Adipocyte (in vitro differentiated cells): ENCODE measurements around the gene DRAM1.

Source experiments
- DNase-seq: peaks from one replicate; pipeline ENCODE4 v3.0.0-alpha.2; 2015; ENCODE audit warnings: low read depth
- H3K27me3 ChIP-seq: replicated peaks from 2 replicates; pipeline ENCODE4 v1.7.0; 2013; ENCODE audit warnings: mild to moderate bottlenecking, low read length, moderate library complexity; ENCODE audit not compliant: control insufficient read depth, insufficient read depth
- H3K36me3 ChIP-seq: 2 replicates; pipeline ENCODE4 v1.7.0; 2013; ENCODE audit warnings: low read length, mild to moderate bottlenecking, moderate library complexity; ENCODE audit not compliant: control insufficient read depth, insufficient read depth, severe bottlenecking
- H3K4me1 ChIP-seq: 2 replicates; pipeline ENCODE4 v1.7.0; 2013; ENCODE audit warnings: mild to moderate bottlenecking, low read length, moderate library complexity; ENCODE audit not compliant: control insufficient read depth, insufficient read depth
- H3K4me3 ChIP-seq: 2 replicates; pipeline ENCODE4 v1.7.0; 2013; ENCODE audit warnings: mild to moderate bottlenecking, low read length, moderate library complexity
- H3K9ac ChIP-seq: 2 replicates; pipeline ENCODE4 v1.7.0; 2013; ENCODE audit warnings: mild to moderate bottlenecking, low read length, moderate library complexity
- H3K9me3 ChIP-seq: 2 replicates; pipeline ENCODE4 v1.7.0; 2013; ENCODE audit warnings: mild to moderate bottlenecking, low read length, moderate library complexity; ENCODE audit not compliant: control insufficient read depth

Gene DRAM1

GRCh38 chr12:101876861-101877805, at the start of gene DRAM1:
Gene DRAM1, plus strand, starts transcription at chr12:101877580. Its CDS starts 210 bp downstream, at chr12:101877790.
- DNase-seq: peak; percentile 98
- no peaks in the 10 kb centered on the region for H3K27me3 ChIP-seq
- peak within 1 kb of the TSS; percentile 94 for H3K9ac ChIP-seq
- H3K36me3 ChIP-seq: no peaks in the 10 kb centered on the region
- peak within 1 kb of the TSS; percentile 97 for H3K4me3 ChIP-seq
- H3K4me1 ChIP-seq: peaks cover 4% of the 10 kb centered on the region
- H3K9me3 ChIP-seq: no peaks in the 10 kb centered on the region

- H3K9me3 ChIP-seq: no peaks in the 10 kb centered on the region
- no peaks in the 10 kb centered on the region for H3K27me3 ChIP-seq
- DNase-seq: no peak
- no peak overlapping the region for H3K4me3 ChIP-seq
- peaks cover 14% of the 10 kb centered on the region for H3K4me1 ChIP-seq
- H3K36me3 ChIP-seq: no peaks in the 10 kb centered on the region
- H3K9ac ChIP-seq: no peak overlapping the region
These were observed 48.8 kb upstream of the DRAM1 start for GRCh38 chr12:101828463-101829196.

GRCh38 chr12:101829639-101830366, 47.6 kb upstream of the DRAM1 start:
- no peaks in the 10 kb centered on the region for H3K27me3 ChIP-seq
- H3K4me3 ChIP-seq: peak overlapping the region; percentile 89
- H3K4me1 ChIP-seq: peaks cover 10% of the 10 kb centered on the region
- no peaks in the 10 kb centered on the region for H3K9me3 ChIP-seq
- DNase-seq: peak; percentile 37
- H3K9ac ChIP-seq: peak overlapping the region; percentile 92
- no peaks in the 10 kb centered on the region for H3K36me3 ChIP-seq

GRCh38 chr12:101830367-101831325, 46.7 kb upstream of the DRAM1 start, which contains the start of gene GNPTAB:
Gene GNPTAB, minus strand, starts transcription at chr12:101830959. Its CDS starts 284 bp downstream, at chr12:101830675.
- peaks cover 10% of the 10 kb centered on the region for H3K4me1 ChIP-seq
- H3K4me3 ChIP-seq: peak within 1 kb of the TSS; percentile 89
- H3K9ac ChIP-seq: peak within 1 kb of the TSS; percentile 92
- H3K27me3 ChIP-seq: no peaks in the 10 kb centered on the region
- H3K36me3 ChIP-seq: no peaks in the 10 kb centered on the region
- no peaks in the 10 kb centered on the region for H3K9me3 ChIP-seq
- peak; percentile 96 for DNase-seq

GRCh38 chr12:101832030-101832429, 45.4 kb upstream of the DRAM1 start:
- Histone ChIP-seq H3K4me3 (no peak overlapping the region), H3K9ac (no peak overlapping the region), H3K4me1 (peaks cover 10% of the 10 kb centered on the region), H3K36me3 (no peaks in the 10 kb centered on the region), H3K27me3 (no peaks in the 10 kb centered on the region), H3K9me3 (no peaks in the 10 kb centered on the region)
- DNase-seq: no peak

GRCh38 chr12:101838628-101839323, 38.6 kb upstream of the DRAM1 start:
- no peak overlapping the region for H3K4me3 ChIP-seq
- no peaks in the 10 kb centered on the region for H3K4me1 ChIP-seq
- no peaks in the 10 kb centered on the region for H3K27me3 ChIP-seq
- no peak for DNase-seq
- no peak overlapping the region for H3K9ac ChIP-seq
- no peaks in the 10 kb centered on the region for H3K9me3 ChIP-seq
- no peaks in the 10 kb centered on the region for H3K36me3 ChIP-seq

GRCh38 chr12:101839324-101840283, 37.8 kb upstream of the DRAM1 start:
- peak; percentile 86 for DNase-seq
- Histone ChIP-seq H3K36me3 (no peaks in the 10 kb centered on the region), H3K4me3 (no peak overlapping the region)

GRCh38 chr12:101841069-101841468, 36.3 kb upstream of the DRAM1 start:
- no peaks in the 10 kb centered on the region for H3K27me3 ChIP-seq
- H3K4me3 ChIP-seq: no peak overlapping the region
- no peak overlapping the region for H3K9ac ChIP-seq
- H3K4me1 ChIP-seq: no peaks in the 10 kb centered on the region
- DNase-seq: no peak
- no peaks in the 10 kb centered on the region for H3K9me3 ChIP-seq
- no peaks in the 10 kb centered on the region for H3K36me3 ChIP-seq

More at GRCh38 chr12:101839324-101840283, 37.8 kb upstream of the DRAM1 start:
- Histone ChIP-seq H3K4me1 (no peaks in the 10 kb centered on the region), H3K9ac (no peak overlapping the region), H3K9me3 (no peaks in the 10 kb centered on the region), H3K27me3 (no peaks in the 10 kb centered on the region)

GRCh38 chr12:101845137-101845711, 32.2 kb upstream of the DRAM1 start:
- Histone ChIP-seq H3K4me1 (no peaks in the 10 kb centered on the region), H3K9me3 (no peaks in the 10 kb centered on the region), H3K36me3 (no peaks in the 10 kb centered on the region), H3K9ac (no peak overlapping the region), H3K4me3 (no peak overlapping the region), H3K27me3 (no peaks in the 10 kb centered on the region)
- DNase-seq: no peak
